Spleen (tissue), 11 donors: ENCODE data around the gene HSP90AB1. TPM values are rescaled to one million over a fixed set of nuclear protein-coding genes. Genes with fewer than 3 reads are reported as not detected.
A peak's percentile ranks its signal among the peaks of the same experiment; 100 is the strongest.

Experiments
- DNase-seq: peaks from one replicate; pipeline ENCODE4 v3.0.0-alpha.2; 2020
- H3K27ac ChIP-seq, 8 donors: fragments of 200-600 bp; sonication (generic) in 7 of 8; 1 replicate in 4 of 8; 2 replicates in 4 of 8; pipeline versions ENCODE4 v1.5.0 to v1.8.0; 2016 to 2021; ENCODE audit warnings: inconsistent platforms in 4 of 8, mild to moderate bottlenecking in 4 of 8, moderate library complexity in 1 of 8
- H3K27me3 ChIP-seq, 7 donors: fragments of 200-600 bp; sonication (generic) in 6 of 7; replicated peaks in 1 of 7; 1 replicate in 4 of 7; 2 replicates in 3 of 7; pipeline versions ENCODE4 v1.5.0 to v1.8.0; 2016 to 2021; ENCODE audit warnings: inconsistent platforms in 3 of 7, mild to moderate bottlenecking in 1 of 7
- H3K36me3 ChIP-seq, 6 donors: fragments of 200-600 bp; sonication (generic) in 5 of 6; 1 replicate in 4 of 6; 2 replicates in 2 of 6; pipeline versions ENCODE4 v1.5.0 to v1.8.0; 2016 to 2021; ENCODE audit warnings: inconsistent platforms in 2 of 6
- H3K4me1 ChIP-seq, 6 donors: fragments of 200-600 bp; sonication (generic) in 5 of 6; 1 replicate in 3 of 6; 2 replicates in 3 of 6; pipeline versions ENCODE4 v1.5.0 to v1.8.0; 2016 to 2021; ENCODE audit warnings: inconsistent platforms in 3 of 6
- H3K4me3 ChIP-seq, 8 donors: fragments of 200-600 bp; sonication (generic) in 7 of 8; 1 replicate in 4 of 8; 2 replicates in 4 of 8; pipeline versions ENCODE4 v1.5.0 to v1.8.0; 2016 to 2021; ENCODE audit warnings: inconsistent platforms in 4 of 8, mild to moderate bottlenecking in 4 of 8, moderate library complexity in 2 of 8
- H3K9me3 ChIP-seq, 8 donors: fragments of 200-600 bp; sonication (generic) in 7 of 8; 1 replicate in 4 of 8; 2 replicates in 4 of 8; pipeline versions ENCODE4 v1.5.0 to v1.8.0; 2016 to 2021; ENCODE audit warnings: inconsistent platforms in 4 of 8
- POLR2A ChIP-seq, 3 donors: fragments of 450-650 bp; IDR thresholded peaks; one replicate each; pipeline ENCODE4 v1.5.1; 2017; ENCODE audit warnings: antibody characterized with exemption in 3 of 3, mild to moderate bottlenecking in 1 of 3
- POLR2AphosphoS5 ChIP-seq, 3 donors: sonication (generic); formaldehyde crosslinking; IDR thresholded peaks; one replicate each; pipeline ENCODE4 v1.5.1; 2017; ENCODE audit warnings: antibody characterized with exemption in 3 of 3
- WGBS, 5 donors: extraction: QIAGEN DNeasy Blood & Tissue Kit in 3 of 5; methylation state at CpG; one replicate each; pipeline versions ENCODE4 v1.1.5 to v1.1.7; 2013 to 2018; 5-methylcytosine and 5-hydroxymethylcytosine counted together
- intact Hi-C: fragments of 100-400 bp; cut with DNase I; formaldehyde crosslinking; loops from one replicate; pipeline ENCODE4 v1.15.0; 2023; ENCODE audit warnings: low total_unique reads
- polyA plus RNA-seq, 3 donors: library from polyadenylated mRNA; stranded (reverse); fragments of 200-250 nt; gene quantifications; one replicate each; pipeline ENCODE4 v1.2.1, GENCODE V29; 2013
- total RNA-seq, 7 donors: library from RNA; depleted of rRNA in 3 of 7; stranded (reverse); fragments of >200 nt in 3 of 7; fragmentation: NEBNext Ultra II Directional in 4 of 7; extraction: Animal tissue kit (Norgen Biotek cat#: 25700) in 4 of 7; gene quantifications; one replicate each; pipeline versions ENCODE4 v1.1.0 to v1.2.1, GENCODE V29; 2016 to 2021
- TF ChIP-seq, protein P1 (sequence below), 11 experiments: fragments of 200-600 bp in 7 of 11; fragments of 450-650 bp in 4 of 11; sonication (generic) in 4 of 11; IDR thresholded peaks in 8 of 11; conservative IDR thresholded peaks in 3 of 11; 1 replicate in 7 of 11; 2 replicates in 4 of 11; pipeline versions ENCODE4 v1.4.0 to v1.8.0; 2016 to 2021; ENCODE audit warnings: antibody characterized with exemption in 11 of 11, inconsistent platforms in 4 of 11, mild to moderate bottlenecking in 1 of 11
- donor health status: healthy with polysubstance abuse.
- donor health status: DM: no; HTN: no; CAD: no; lungs with moderate emphysema.
- donor health status: DM: no; HTN: no; CAD: no.
- donor health status: Bipolar disorder and iron deficiency.
- donor health status: healthy.
- donor health status: DM: no; HTN: no; CAD: no.
- donor health status: DM: yes; HTN: yes; CAD: no.

Gene HSP90AB1
- total and polyA plus RNA-seq, 10 donors, result 196 to 546 (median 386) TPM

GRCh38 chr6:44223319-44224028 is 23.4 kb upstream of the HSP90AB1 start, which contains the start of gene SLC29A1:
SLC29A1 (plus strand) TSS chr6:44223595; CDS start chr6:44227314, 3,719 bp downstream.
- DNase-seq, result peak; percentile 96
- intact Hi-C loops, result no loop called here
- Histone ChIP-seq H3K36me3 (peaks cover 0 to 5% (median 0%) of the 10 kb centered on the region in 6 donors), H3K4me3 (peak within 1 kb of the TSS; percentile 60 to 80 (median 70)), H3K27ac (peak within 1 kb of the TSS in 6 of 8 donors; percentile 43 to 80 (median 62)), H3K9me3 (no peaks in the 10 kb centered on the region), H3K27me3 (peaks cover 0 to 16% (median 0%) of the 10 kb centered on the region in 7 donors), H3K4me1 (peaks cover 25 to 88% (median 69%) of the 10 kb centered on the region in 6 donors)
- WGBS, 5 donors, result 0 to 1% (median 1%) methylated on average over 11 to 73 of the region's 73 CpGs
- TF ChIP-seq, protein P1, sequence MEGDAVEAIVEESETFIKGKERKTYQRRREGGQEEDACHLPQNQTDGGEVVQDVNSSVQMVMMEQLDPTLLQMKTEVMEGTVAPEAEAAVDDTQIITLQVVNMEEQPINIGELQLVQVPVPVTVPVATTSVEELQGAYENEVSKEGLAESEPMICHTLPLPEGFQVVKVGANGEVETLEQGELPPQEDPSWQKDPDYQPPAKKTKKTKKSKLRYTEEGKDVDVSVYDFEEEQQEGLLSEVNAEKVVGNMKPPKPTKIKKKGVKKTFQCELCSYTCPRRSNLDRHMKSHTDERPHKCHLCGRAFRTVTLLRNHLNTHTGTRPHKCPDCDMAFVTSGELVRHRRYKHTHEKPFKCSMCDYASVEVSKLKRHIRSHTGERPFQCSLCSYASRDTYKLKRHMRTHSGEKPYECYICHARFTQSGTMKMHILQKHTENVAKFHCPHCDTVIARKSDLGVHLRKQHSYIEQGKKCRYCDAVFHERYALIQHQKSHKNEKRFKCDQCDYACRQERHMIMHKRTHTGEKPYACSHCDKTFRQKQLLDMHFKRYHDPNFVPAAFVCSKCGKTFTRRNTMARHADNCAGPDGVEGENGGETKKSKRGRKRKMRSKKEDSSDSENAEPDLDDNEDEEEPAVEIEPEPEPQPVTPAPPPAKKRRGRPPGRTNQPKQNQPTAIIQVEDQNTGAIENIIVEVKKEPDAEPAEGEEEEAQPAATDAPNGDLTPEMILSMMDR (IDR thresholded peaks at IDR 0.05 in 8 of 11, conservative IDR thresholded peaks at IDR 0.05 in 3 of 11), result peak in 3 of 11 experiments; percentile 20 to 28 (median 25)
- TF ChIP-seq POLR2A (IDR thresholded peaks at IDR 0.05), result no peak
- peak; percentile 86 to 91 (median 88) for TF ChIP-seq POLR2AphosphoS5 (IDR thresholded peaks at IDR 0.05)

DNA sequence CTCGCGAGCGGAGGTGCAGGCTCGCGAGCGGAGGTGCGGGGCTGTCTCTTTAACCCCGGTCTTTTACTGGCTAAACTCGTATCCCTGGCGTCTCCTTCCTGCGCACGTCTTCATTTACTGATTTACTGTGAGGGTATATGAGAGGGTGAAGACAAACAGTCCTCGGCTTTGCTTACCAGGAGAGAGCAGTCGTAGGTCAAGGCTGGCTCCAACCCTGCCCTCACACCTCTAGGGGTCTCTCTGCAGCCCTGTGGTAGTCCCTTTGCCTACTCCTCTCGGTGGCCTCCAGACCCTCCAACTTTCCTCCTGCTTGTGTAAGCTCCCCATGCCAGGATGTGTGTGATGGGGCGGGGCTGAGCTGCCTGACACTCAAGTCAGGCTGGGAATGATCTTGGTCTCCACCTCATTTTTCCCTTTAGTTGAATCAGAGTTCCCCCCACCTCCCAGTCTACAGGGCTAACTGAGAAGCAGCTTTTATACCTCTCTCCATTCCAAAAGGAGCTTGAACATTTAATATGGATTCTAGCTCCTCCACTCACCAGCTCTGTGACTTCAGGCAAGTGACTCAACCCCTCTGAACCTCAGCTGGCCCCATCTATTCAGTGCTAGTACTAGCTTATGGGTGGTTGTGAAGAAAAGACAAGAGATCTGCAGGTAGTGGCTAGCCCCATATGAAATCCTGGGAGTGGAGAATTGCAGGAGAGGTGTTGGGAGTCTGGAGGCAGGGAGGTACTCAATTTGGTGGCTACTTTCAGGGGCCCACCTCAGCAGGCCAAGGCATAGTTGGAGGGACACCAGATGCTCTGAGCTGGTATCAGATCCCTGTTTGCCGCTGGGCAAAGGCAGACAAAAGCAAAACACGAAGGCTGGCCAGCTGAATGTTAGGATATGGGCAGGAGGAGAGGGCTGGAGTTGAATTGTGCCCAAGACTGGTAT is 22.6 kb upstream of the HSP90AB1 start:
- peak; percentile 65 for DNase-seq
- TF ChIP-seq POLR2A (IDR thresholded peaks at IDR 0.05) (no peak), POLR2AphosphoS5 (IDR thresholded peaks at IDR 0.05) (no peak)
- TF ChIP-seq, protein P1 (IDR thresholded peaks at IDR 0.05 in 8 of 11, conservative IDR thresholded peaks at IDR 0.05 in 3 of 11), result no peak
- peaks cover 0 to 5% (median 0%) of the 10 kb centered on the region in 6 donors for H3K36me3 ChIP-seq
- H3K9me3 ChIP-seq, result no peaks in the 10 kb centered on the region
- H3K27me3 ChIP-seq, result peaks cover 0 to 9% (median 0%) of the 10 kb centered on the region in 7 donors
- H3K4me1 ChIP-seq, result peaks cover 25 to 85% (median 62%) of the 10 kb centered on the region in 6 donors
- intact Hi-C loops, result no loop called here
- 9 to 15% (median 13%) methylated on average over 15 to 18 of the region's 18 CpGs for WGBS, 5 donors
- peak overlapping the region; percentile 60 to 80 (median 70) for H3K4me3 ChIP-seq
- peak overlapping the region in 4 of 8 donors; percentile 48 to 80 (median 64) for H3K27ac ChIP-seq

- no peak for DNase-seq
- peaks cover 24 to 85% (median 59%) of the 10 kb centered on the region in 6 donors for H3K4me1 ChIP-seq
- intact Hi-C loops, result no loop called here
- H3K27me3 ChIP-seq, result peaks cover 0 to 3% (median 0%) of the 10 kb centered on the region in 7 donors
- no peak overlapping the region for H3K4me3 ChIP-seq
- peaks cover 0 to 10% (median 0%) of the 10 kb centered on the region in 6 donors for H3K36me3 ChIP-seq
- 91 to 96% (median 94%) methylated on average over 4 of the region's 4 CpGs for WGBS, 5 donors
- H3K9me3 ChIP-seq, result no peaks in the 10 kb centered on the region
- H3K27ac ChIP-seq, result no peak overlapping the region
- TF ChIP-seq POLR2A (IDR thresholded peaks at IDR 0.05), result no peak
- TF ChIP-seq, protein P1 (IDR thresholded peaks at IDR 0.05 in 8 of 11, conservative IDR thresholded peaks at IDR 0.05 in 3 of 11), result no peak
- no peak for TF ChIP-seq POLR2AphosphoS5 (IDR thresholded peaks at IDR 0.05)
Observed at GRCh38 chr6:44224965-44225305, 22.0 kb upstream of the HSP90AB1 start.
